BJ (cell line): Measurements from ENCODE around the gene GFOD2. TPM values are rescaled to one million over a fixed set of nuclear protein-coding genes. Genes with fewer than 3 reads are reported as not detected.
A peak's percentile ranks its signal among the peaks of the same experiment; 100 is the strongest.

Experiments used
- CTCF ChIA-PET: fragments of 350-600 bp; formaldehyde crosslinking; extraction: SDS; loops from one replicate; lab custom pipeline; 2021; ENCODE audit warnings: antibody characterized with exemption, inconsistent platforms; lab: Yijun Ruan, JAX
- POLR2A ChIA-PET: fragments of 300-600 bp; sonication (Branson Sonifier 250); formaldehyde crosslinking; extraction: SDS; loops from one replicate; lab custom pipeline; 2021; ENCODE audit warnings: antibody characterized with exemption; lab: Charles Lee
- DNase-seq: peaks from one replicate; pipeline ENCODE4 v3.0.0-alpha.2; 2011; ENCODE audit warnings: low read depth
- H3K27me3 ChIP-seq: 2 replicates; pipeline ENCODE4 v1.6.0; 2011; ENCODE audit warnings: low read length; ENCODE audit not compliant: control insufficient read depth, insufficient read depth
- H3K36me3 ChIP-seq: 2 replicates; pipeline ENCODE4 v1.5.1; 2011; ENCODE audit warnings: low read length; ENCODE audit not compliant: control insufficient read depth, insufficient read depth
- H3K4me3 ChIP-seq: 2 replicates; pipeline ENCODE4 v1.5.1; 2011; ENCODE audit warnings: low read depth, mild to moderate bottlenecking, control low read depth, low read length
- polyA plus RNA-seq: library from polyadenylated mRNA; depleted of rRNA; stranded (reverse); fragments of >200 nt; gene quantifications from 2 replicates; pipeline ENCODE4 v1.2.3, GENCODE V29; 2011
- TF ChIP-seq, protein P1 (sequence below): IDR thresholded peaks from 2 replicates; pipeline ENCODE4 v1.5.1; 2011; ENCODE audit warnings: low read depth, mild to moderate bottlenecking, control low read depth, inconsistent platforms, low read length, moderate library complexity; ENCODE audit not compliant: insufficient read depth

The GFOD2 gene
- polyA plus RNA-seq, 1 experiment, result 13.6 TPM

DNA sequence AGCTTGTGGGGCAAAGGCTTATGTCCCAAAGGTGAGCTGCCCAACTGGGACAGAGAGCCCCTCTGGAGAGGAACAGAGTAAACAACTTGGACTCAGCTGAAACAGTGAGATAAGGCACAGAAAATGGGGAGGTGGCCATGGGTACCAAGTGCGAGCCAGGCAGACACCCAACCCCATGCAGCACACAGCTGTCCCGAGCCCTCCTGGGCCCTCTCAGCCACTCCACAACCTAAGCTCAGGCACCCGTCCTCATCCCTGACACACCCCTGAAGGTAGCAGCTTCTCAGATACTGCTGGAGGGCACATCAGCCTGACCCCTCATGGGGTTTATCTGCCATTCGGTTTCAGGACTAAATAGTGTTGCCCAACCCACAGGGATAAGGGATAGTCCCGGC lies 4.8 kb upstream of the GFOD2 start:
- Histone ChIP-seq H3K36me3 (peaks cover 19% of the 10 kb centered on the region), H3K4me3 (no peak overlapping the region), H3K27me3 (no peaks in the 10 kb centered on the region)
- ChIA-PET CTCF (interaction anchor here (1.4 to 1.9 kb wide), 2 partner anchors 27 to 51 kb away, joined by 6 to 7 read pairs; no protein-coding TSS in a partner anchor), POLR2A (no interaction called here)
- DNase-seq, result no peak
- TF ChIP-seq, protein P1, sequence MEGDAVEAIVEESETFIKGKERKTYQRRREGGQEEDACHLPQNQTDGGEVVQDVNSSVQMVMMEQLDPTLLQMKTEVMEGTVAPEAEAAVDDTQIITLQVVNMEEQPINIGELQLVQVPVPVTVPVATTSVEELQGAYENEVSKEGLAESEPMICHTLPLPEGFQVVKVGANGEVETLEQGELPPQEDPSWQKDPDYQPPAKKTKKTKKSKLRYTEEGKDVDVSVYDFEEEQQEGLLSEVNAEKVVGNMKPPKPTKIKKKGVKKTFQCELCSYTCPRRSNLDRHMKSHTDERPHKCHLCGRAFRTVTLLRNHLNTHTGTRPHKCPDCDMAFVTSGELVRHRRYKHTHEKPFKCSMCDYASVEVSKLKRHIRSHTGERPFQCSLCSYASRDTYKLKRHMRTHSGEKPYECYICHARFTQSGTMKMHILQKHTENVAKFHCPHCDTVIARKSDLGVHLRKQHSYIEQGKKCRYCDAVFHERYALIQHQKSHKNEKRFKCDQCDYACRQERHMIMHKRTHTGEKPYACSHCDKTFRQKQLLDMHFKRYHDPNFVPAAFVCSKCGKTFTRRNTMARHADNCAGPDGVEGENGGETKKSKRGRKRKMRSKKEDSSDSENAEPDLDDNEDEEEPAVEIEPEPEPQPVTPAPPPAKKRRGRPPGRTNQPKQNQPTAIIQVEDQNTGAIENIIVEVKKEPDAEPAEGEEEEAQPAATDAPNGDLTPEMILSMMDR, result no peak

DNA sequence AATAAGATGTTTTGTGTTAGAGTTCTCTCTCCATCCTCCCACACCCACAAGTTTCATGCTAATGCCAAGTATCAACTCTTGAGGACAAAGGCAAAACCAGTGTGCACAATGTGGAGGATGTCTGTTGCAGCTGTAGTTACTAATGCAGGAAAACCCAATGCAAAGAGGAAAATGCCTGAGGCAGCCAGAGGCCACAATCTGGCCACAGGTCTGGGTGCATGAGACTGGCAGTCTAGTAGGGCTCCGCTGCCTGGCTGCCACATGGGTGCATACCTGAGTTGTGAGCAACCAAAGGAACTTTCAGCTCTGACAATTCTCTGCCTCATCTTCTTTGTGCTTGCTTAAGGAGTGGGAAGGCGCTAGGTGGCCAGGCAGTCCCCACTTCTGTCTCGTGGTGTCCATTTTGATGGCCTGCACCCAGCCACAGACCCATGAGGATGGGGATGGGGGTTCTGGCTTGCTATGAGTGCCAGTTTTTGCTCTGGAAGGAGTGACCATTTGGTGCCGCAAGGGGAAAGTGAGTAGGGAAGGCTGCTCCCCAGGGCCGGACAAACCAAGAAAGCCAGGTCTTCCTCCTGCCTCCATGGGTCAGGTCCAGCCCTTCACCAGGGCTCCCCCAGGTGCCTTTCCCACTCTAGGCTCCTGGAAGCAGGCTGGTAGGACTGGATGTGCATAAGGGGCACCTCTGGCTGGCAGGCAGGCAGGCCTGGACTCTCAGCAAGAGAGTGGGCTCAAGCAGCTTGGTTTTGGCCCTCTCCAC lies 4.2 kb upstream of the GFOD2 start:
- peaks cover 15% of the 10 kb centered on the region for H3K36me3 ChIP-seq
- ChIA-PET POLR2A (no interaction called here), CTCF (interaction anchor here (0.6 to 1.9 kb wide), 4 partner anchors 28 to 53 kb away, joined by 3 to 7 read pairs (median 5); no protein-coding TSS in a partner anchor)
- H3K27me3 ChIP-seq, result no peaks in the 10 kb centered on the region
- H3K4me3 ChIP-seq, result no peak overlapping the region
- TF ChIP-seq, protein P1, result no peak
- DNase-seq, result peak; percentile 69

DNA sequence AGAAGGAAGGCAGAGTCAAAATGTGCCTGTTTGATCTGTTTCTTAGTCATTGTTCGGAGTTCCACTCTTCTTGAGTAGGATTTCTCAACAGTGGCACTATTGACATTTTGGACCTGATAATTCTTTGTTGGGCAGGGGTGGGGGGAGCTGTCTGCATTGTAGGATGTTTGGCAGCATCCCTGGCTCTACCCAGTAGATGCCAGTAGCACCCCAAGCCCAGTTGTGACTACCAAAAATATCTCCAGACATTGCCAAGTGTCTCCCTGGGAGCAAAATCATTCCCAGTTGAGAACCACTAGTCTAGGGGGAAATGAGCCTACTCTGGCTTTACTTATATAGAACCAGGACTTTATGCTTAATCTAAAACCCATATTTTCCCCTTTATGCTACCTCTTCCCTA lies 1.1 kb upstream of the GFOD2 start:
- ChIA-PET POLR2A (no interaction called here), CTCF (no interaction called here)
- DNase-seq, result no peak
- TF ChIP-seq, protein P1, result no peak
- Histone ChIP-seq H3K4me3 (no peak overlapping the region), H3K27me3 (no peaks in the 10 kb centered on the region), H3K36me3 (peaks cover 5% of the 10 kb centered on the region)

DNA sequence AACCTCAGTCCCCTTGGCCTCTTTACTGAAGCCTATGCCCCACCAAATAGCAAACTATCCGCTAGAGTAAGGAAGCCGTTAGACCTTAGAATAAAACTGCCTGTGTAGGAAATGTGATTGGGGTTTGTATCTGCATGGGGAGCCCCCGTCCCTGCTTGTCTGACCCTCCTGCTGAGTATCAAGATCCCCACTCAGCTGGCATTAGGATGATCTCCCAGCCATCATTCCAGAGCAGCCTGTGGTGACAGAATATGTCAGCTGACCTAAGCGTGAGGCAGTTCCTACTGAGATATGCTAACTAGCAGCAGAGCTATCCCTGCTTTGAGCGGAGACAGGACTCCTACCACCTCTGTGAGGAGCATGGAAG lies 645 bp upstream of the GFOD2 start:
- ChIA-PET POLR2A (interaction anchor here (0.5 kb wide), 1 partner anchor 395 kb away, joined by 4 read pairs; no protein-coding TSS in a partner anchor), CTCF (interaction anchor here (0.7 to 1.9 kb wide), 5 partner anchors 47 to 199 kb away, joined by 3 to 6 read pairs (median 4); no protein-coding TSS in a partner anchor)
- DNase-seq, result no peak
- Histone ChIP-seq H3K4me3 (peak overlapping the region; percentile 95), H3K36me3 (peaks cover 2% of the 10 kb centered on the region), H3K27me3 (no peaks in the 10 kb centered on the region)
- TF ChIP-seq, protein P1, result no peak

DNA sequence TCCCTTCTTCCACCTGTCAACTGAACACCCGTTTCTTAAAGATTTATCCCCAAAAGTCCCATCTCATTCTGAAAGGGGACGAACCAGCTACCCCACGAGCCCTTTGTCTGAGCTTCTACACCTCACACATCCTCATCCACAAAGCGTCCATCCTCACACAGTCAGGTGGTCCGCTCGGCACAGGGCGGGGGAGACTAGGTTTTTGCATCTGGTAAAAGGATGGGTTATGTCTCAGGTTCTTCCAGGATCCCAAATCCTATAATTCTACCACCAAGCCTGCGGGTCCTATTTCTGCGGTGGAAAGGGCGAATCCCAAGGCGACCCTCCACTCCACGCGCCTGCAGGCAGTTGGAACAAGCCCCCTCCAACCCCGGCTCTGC lies 458 bp downstream of the GFOD2 start:
- POLR2A ChIA-PET, result interaction anchor here (0.5 kb wide), 1 partner anchor 24 kb away, joined by 6 read pairs; no protein-coding TSS in a partner anchor
- peaks cover under 1% of the 10 kb centered on the region; the same call in 1 of the 2 replicates for H3K36me3 ChIP-seq
- CTCF ChIA-PET, result interaction anchor here (1.0 to 1.9 kb wide), 5 partner anchors 10 to 197 kb away, joined by 3 to 6 read pairs (median 4); no protein-coding TSS in a partner anchor

More for the DNA sequence above, 458 bp downstream of the GFOD2 start:
- Histone ChIP-seq H3K27me3 (no peaks in the 10 kb centered on the region), H3K4me3 (peak overlapping the region; percentile 95)
- DNase-seq, result no peak
- TF ChIP-seq, protein P1, result no peak
